IPS DF 4.7 (cell line): ENCODE data around the gene ZNF318.
"Not testable (repeated sequence)": the region's sequence is repeated elsewhere in the genome, so short reads cannot be mapped to it uniquely, and the experiment has no call there.

ENCODE experiments used
- DNase-seq: peaks from one replicate; pipeline ENCODE4 v3.0.0-alpha.2; 2013; ENCODE audit warnings: low spot score; ENCODE audit errors: extremely low read depth

ZNF318 gene

DNA sequence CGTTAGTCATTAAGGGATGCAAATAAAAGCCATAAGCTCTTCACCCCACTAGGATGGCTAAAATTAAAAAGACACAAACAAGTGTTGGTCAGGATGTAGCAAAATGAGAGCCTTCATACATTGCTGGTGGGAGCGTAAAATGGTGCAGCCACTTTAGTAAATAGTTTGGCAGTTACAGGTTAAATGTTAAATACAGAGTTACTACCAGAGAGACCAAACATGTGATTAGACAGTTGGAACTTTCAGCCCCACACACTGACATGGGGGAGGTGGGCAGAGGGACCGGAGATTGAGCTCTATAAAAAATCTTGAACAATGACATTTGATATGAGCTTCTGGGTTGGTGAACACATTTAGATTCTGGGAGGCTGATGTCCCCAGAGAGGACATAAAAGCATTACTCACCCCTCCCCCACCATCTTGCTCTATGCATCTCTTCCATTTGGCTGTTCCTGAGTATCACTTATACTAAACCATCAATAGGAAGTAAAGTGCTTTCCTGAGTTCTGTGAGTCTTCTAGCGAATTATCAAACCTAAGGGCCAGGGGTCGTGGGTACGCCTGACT is 20.4 kb upstream of the ZNF318 start:
- DNase-seq = no peak

GRCh38 chr6:43386492-43386891 is 17.0 kb upstream of the ZNF318 start:
- no peak for DNase-seq

DNA sequence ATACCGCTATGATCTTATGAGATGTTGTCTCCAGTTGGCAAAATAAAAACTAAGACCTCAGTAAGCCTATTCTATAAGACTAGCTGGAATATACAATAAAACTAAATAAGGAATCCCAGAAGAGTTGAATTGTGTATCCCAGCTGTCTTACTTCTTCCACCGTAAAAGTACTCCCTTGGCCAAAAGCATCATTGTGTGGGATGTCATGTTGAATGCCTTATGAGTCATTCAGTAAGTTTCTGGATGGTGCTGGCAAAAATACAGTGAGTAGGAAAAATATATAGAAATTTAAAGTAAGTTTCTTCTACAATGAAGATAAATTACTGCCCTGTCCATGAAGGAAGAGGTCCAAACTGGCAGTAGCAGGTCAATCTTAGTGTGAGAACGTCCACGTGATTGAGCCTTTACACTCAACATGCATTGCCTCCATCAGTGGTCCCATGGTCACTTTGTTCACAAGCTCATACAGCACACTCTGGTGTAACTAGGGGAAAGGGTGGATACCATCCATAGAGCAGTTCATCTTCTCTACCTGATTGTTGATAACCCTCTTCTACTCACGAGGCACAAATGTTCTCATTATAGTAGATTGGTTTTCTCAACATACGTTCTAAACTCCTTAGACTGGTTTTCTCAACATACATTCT is 13.7 kb upstream of the ZNF318 start:
- DNase-seq = no peak

- DNase-seq = not testable (repeated sequence)
These were observed 11.4 kb upstream of the ZNF318 start for GRCh38 chr6:43380858-43381257.

DNA sequence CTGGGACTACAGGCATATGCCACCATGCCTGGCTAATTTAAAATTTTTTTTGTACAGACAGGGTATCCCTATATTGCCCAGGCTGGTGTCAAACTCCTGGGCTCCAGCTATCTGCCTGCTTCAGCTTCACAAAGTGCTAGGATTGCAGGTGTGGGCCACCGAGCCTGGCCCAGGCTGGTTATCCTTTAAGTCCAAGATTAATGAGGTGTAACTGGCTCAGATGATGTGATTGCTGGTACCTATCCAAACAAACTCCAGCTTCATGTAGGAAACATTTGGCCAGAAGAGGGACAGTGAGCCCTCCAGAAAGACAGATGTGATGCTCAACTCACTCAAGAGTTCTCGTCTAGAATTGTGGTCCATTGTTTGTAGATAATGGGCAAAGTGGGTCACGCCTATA is 9.2 kb upstream of the ZNF318 start:
- no peak for DNase-seq

GRCh38 chr6:43377710-43378229 is 8.3 kb upstream of the ZNF318 start:
- DNase-seq = no peak

DNA sequence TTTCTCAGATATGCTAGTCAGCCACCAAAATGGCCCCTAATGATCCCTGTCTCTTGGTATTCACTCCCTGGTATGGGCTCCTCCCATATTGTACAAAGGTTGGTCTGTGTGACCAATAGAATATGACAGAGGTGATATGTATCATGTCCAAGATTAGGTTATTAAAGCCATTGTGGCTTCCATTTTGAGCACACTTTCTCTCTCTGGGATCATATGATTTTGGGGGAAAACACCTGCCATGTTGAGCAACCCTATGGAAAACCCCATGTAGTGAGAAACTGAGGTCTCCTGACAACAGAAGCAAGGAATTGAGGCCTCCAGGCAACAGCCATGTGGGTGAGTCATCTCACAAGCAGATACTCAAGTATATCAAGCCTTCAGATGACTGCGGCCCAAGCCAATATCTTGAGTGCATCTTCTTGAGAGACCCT is 7.1 kb upstream of the ZNF318 start:
- no peak for DNase-seq

- DNase-seq = no peak
These were observed 6.2 kb upstream of the ZNF318 start for GRCh38 chr6:43375693-43376092.

DNA sequence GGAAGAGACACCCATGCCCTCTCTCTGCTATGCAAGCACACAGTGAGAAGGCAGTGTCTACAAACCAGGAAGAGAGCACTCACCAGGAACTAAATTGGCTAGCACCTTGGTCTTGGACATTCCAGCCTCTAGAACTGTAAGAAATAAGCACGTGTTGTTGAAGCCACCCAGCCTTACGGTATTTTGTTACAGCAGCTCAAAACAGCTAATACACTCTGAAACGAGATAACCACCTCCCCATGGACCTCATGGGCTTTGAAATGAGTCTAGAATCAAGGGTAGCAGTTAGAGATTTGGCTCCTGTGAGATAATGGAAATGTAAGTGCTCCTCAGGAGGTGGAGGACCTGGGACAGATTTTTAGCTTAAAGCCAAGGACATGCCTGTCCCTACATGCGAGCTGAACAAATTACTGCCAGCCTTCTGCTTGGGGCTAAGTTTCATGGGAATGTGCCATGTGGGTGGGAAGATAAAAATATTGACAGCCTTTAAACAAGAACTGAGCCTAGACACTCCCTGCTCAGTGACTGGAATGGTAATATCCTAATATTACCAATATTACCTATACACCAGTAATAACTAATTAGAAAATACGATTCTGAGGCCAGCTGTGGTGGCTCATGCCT is 3.9 kb upstream of the ZNF318 start:
- no peak for DNase-seq

DNA sequence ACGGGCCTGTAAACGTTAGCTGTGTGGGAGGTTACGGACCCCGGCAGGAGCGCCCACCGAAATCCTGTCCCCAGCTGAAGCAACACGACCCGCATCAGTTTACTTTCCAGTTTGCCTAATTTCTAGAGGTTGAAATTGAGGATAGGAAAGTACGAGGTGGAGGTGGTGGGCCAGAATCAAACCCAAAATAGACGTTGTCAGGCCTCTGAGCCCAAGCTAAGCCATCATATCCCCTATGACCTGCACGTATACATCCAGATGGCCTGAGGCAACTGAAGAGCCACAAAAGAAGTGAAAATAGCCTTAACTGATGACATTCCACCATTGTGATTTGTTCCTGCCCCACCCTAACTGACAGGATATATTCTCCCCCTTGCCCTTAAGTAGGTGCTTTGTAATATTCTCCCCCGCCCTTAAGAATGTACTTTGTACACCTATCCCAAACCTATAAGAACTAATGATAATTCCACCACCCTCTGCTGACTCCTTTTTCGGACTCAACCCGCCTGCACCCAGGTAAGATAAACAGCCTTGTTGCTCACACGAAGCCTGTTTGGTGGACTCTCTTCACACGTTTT is 645 bp upstream of the ZNF318 start:
- not testable (repeated sequence) for DNase-seq

DNA sequence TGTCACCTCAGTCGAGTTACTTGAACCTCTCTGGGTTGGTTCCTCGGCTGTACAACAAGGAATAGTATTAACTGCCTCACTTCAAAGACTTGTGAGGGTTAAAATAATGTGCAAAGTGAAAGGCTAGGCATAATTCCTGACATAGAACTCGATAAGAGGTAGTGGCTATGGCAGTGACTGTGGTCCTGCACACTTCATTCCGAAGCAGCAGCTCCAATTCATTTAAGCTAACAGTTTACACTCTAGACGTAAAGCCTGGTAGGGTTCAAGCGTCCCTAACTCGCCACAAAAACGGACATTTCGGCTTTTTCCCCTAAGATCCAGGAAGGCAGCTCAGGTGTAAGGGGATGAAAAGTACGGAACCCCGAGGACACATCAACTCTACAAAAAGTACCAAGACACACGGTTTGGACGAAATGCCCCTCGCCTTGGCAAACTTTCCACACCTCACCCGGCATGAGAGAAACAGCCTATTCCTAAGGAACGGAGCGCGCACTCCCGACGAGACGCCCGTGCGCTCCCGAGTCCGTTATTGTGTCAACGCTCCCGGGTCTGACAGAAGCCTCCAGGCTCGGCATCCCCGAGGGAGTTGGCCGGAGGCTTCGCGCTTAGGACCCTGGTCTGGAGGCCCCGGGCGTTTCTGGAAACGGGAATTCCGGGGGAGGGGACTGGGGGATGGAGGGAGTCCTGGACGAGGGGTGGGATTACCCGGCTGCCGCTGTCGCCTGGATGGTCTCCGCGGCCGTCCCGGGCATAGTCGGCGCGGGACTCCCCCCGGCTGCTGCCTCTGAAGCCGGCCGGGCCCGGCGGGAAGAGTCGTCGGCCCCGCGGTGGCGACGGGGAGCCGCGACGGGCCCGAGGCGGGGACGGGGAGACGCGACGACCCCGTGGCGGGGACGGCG is 937 bp downstream of the ZNF318 start:
- no peak for DNase-seq

DNA sequence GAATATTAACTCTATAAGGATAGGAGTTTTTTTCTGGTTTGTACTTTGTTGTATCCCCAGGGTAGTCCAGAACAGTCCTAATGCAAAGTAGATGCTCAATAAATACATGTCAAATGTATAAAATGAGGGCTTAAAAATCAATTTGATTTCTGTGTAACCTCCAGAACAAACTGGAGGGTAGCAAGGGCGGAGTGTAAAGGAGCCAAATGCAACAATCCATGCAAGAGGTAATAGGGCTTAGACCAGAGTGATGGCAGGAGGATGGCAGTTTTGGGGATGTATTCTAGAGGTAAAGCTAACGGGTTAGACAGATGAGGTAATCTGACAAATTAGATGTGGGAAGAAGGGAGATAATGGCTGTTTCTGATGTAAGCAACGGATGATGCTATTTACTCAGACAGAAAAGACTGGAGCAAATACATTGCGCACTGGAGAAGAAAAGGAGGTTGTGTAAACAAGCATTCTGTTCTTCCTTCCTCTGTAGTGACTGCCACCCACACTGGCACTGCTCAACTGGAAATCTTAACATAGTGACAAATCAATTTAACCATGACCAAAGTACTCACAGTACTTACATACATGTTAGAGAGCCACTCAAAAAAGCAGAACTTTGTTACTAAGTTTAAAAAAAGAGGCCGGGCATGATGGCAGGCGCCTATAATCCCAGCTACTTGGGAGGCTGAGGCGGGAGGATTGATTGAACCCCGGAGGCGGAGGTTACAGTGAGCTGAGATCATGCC is 2.0 kb downstream of the ZNF318 start:
- no peak for DNase-seq

GRCh38 chr6:43361269-43361668 is 8.2 kb downstream of the ZNF318 start:
- no peak for DNase-seq

GRCh38 chr6:43359831-43360230 is 9.6 kb downstream of the ZNF318 start:
- DNase-seq = no peak

DNA sequence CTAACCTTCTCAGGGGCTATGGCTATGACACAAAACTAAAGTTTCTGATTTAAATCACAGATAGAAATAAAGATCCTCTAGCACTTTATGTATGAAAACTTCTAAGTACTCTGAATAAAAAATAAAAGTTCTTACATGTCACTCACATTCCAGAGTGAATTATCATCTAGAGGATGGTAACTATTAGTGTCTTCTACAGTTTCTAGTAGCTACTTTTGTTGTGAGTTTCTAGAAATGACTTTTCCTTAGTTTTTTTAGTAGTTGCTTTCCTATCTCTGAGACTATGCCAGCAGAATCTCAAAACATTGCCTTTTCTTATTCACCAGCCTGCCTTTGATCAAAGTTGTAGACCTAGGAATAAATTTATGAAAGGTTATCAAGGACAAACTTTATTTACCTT is 10.1 kb downstream of the ZNF318 start:
- DNase-seq = no peak

DNA sequence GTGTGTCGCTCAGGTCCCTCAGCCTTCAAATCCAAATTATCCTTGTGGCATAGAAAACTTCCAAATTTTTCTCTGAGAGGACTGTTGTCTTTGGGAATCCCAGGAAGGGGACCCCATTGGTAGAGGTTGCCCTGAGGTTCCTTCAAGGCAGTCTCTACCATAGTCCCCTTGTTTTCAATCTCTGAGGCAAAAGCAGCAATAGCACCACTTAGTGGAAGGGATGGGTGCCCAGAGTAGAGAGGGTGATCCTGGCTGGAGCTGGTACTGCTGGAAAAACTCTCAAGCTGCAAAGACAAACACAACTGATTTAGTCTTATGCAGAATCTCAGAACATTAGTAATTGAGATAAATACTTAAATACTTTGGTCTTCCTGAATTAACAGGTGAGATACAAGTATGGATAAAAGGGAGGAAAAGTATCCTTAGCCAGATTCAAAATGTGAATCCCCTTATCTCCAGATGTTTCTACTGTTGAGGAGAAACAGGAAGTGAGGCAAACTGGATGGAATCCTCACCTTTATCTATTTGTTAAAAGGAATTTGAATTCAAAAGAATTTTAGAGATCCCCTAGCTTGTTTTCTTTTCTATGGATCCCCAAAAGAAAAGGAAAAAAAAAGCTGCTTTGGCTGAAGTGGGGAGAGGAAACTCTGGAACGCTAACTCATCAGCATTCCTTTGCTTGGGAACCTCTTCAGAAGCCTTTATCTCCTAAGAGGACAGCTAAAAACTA is 13.4 kb downstream of the ZNF318 start:
- no peak for DNase-seq

DNA sequence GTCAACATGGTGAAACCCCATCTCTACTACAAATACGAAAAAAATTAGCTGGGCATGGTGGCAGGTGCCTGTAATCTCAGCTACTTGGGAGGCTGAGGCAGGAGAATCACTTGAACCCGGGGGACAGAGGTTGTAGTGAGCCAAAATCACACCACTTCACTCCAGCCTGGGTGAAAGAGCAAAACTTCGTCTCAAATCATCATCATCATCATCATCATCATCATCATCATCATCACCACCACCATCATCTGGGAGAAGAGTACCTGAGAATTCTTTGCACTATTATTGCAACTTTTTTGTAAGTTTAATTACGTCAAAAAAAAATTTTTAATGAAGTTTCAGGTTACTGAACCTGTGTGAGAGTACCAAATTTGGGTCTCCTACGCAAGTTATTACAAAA is 17.5 kb downstream of the ZNF318 start:
- not testable (repeated sequence) for DNase-seq

DNA sequence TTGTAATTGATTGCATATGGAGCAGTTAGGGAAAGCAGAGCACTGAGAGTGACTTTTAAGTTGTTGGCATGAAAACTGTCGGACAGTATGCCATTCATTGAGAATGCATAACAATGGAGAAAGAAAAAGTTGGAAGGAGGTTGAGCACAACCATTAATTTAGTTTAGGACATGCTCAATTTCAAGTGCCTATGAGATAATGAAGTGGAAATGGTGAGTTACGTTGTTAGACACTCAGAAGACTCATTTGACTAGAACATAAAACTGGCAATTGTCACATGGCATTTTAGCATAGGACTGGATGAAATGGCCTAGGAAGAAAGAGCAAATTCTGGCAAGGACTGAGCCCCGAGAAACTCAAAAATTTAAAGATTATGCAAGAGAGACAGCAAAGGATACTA is 22.0 kb downstream of the ZNF318 start:
- DNase-seq = no peak

- DNase-seq = no peak
These were observed 22.4 kb downstream of the ZNF318 start for GRCh38 chr6:43347021-43347420.

- not testable (repeated sequence) for DNase-seq
These were observed 23.2 kb downstream of the ZNF318 start for GRCh38 chr6:43346243-43346642.
